GM18502 (cell line): ENCODE results near the gene CD48.
"Not testable (repeated sequence)": the region's sequence is repeated elsewhere in the genome, so short reads cannot be mapped to it uniquely, and the experiment has no call there.

Experiments
- ATAC-seq: cut with Tn5 transposase; IDR thresholded peaks from one replicate; pipeline ENCODE4 v1.9.1; 2021; ENCODE audit warnings: mild to moderate bottlenecking; ENCODE audit not compliant: unreplicated experiment, poor library complexity

Gene CD48

GRCh38 chr1:160716013-160716412 lies 4.4 kb upstream of the CD48 start:
- no peak for ATAC-seq

GRCh38 chr1:160714034-160714648 lies 2.5 kb upstream of the CD48 start:
- ATAC-seq, result not testable (repeated sequence)

- no peak for ATAC-seq
These were observed 1.5 kb upstream of the CD48 start for GRCh38 chr1:160713161-160713560.

GRCh38 chr1:160712525-160713080 lies 981 bp upstream of the CD48 start:
- not testable (repeated sequence) for ATAC-seq

GRCh38 chr1:160711276-160711601 lies 383 bp downstream of the CD48 start:
- ATAC-seq, result no peak

- no peak for ATAC-seq
These were observed 937 bp downstream of the CD48 start for GRCh38 chr1:160710517-160711252.

GRCh38 chr1:160709715-160710114 lies 1.9 kb downstream of the CD48 start:
- no peak for ATAC-seq

- ATAC-seq, result no peak
These were observed 2.8 kb downstream of the CD48 start for GRCh38 chr1:160708801-160709200.

- no peak for ATAC-seq
These were observed 3.5 kb downstream of the CD48 start for GRCh38 chr1:160708118-160708517.

GRCh38 chr1:160707236-160708064 lies 4.2 kb downstream of the CD48 start:
- no peak for ATAC-seq

- ATAC-seq, result no peak
These were observed 4.9 kb downstream of the CD48 start for GRCh38 chr1:160706526-160707235.

- no peak for ATAC-seq
These were observed 5.9 kb downstream of the CD48 start for GRCh38 chr1:160705742-160706141.

GRCh38 chr1:160705212-160705621 lies 6.4 kb downstream of the CD48 start:
- ATAC-seq, result not testable (repeated sequence)

GRCh38 chr1:160704250-160704649 lies 7.4 kb downstream of the CD48 start:
- no peak for ATAC-seq

- ATAC-seq, result no peak
These were observed 9.5 kb downstream of the CD48 start for GRCh38 chr1:160702100-160702499.

- ATAC-seq, result not testable (repeated sequence)
These were observed 19.2 kb downstream of the CD48 start for GRCh38 chr1:160692390-160692789.

GRCh38 chr1:160685266-160685665 lies 26.4 kb downstream of the CD48 start:
- no peak for ATAC-seq

- no peak for ATAC-seq
These were observed 28.4 kb downstream of the CD48 start for GRCh38 chr1:160682983-160683865.

- ATAC-seq, result peak; percentile 3
These were observed 29.8 kb downstream of the CD48 start for GRCh38 chr1:160681891-160682140.
